ENCODE data around the gene HRH2. TPM values are rescaled to one million over a fixed set of nuclear protein-coding genes. Genes with fewer than 3 reads are reported as not detected.

The HRH2 gene
- total RNA-seq, 1 donor from 2014 or later = 1.2 TPM

- no peaks in the 10 kb centered on the region for H3K36me3 Mint-ChIP-seq (ENCODE audit: insufficient read depth)
- DNase-seq (ENCODE audit: low spot score, unreplicated experiment) = no peak
- TF ChIP-seq CTCF (IDR thresholded peaks at IDR 0.05; ENCODE audit: unreplicated experiment) = no peak
- H3K9me3 Mint-ChIP-seq (ENCODE audit: low read depth) = no peaks in the 10 kb centered on the region
- no peak overlapping the region for H3K27ac Mint-ChIP-seq
- H3K27me3 Mint-ChIP-seq = peaks cover 46% of the 10 kb centered on the region
- no peak overlapping the region for H3K4me3 Mint-ChIP-seq (ENCODE audit: low read depth)
- peaks cover 9% of the 10 kb centered on the region for H3K4me1 Mint-ChIP-seq (ENCODE audit: low read depth)
These were observed 78.8 kb downstream of the HRH2 start for GRCh38 chr5:175736652-175737051.

- Mint-ChIP-seq H3K27me3 (peaks cover 47% of the 10 kb centered on the region), H3K9me3 (ENCODE audit: low read depth) (no peaks in the 10 kb centered on the region)
These were observed 79.6 kb downstream of the HRH2 start for GRCh38 chr5:175737481-175737880.

GRCh38 chr5:175738126-175738525, 80.3 kb downstream of the HRH2 start:
- no peaks in the 10 kb centered on the region for H3K9me3 Mint-ChIP-seq (ENCODE audit: low read depth)
- peaks cover 9% of the 10 kb centered on the region for H3K4me1 Mint-ChIP-seq (ENCODE audit: low read depth)
- no peak for DNase-seq (ENCODE audit: low spot score, unreplicated experiment)
- peaks cover 47% of the 10 kb centered on the region for H3K27me3 Mint-ChIP-seq
- no peak overlapping the region for H3K27ac Mint-ChIP-seq
- TF ChIP-seq CTCF (IDR thresholded peaks at IDR 0.05; ENCODE audit: unreplicated experiment) = no peak
- no peak overlapping the region for H3K4me3 Mint-ChIP-seq (ENCODE audit: low read depth)
- H3K36me3 Mint-ChIP-seq (ENCODE audit: insufficient read depth) = no peaks in the 10 kb centered on the region

More at GRCh38 chr5:175737481-175737880, 79.6 kb downstream of the HRH2 start:
- no peak overlapping the region for H3K4me3 Mint-ChIP-seq (ENCODE audit: low read depth)
- TF ChIP-seq CTCF (IDR thresholded peaks at IDR 0.05; ENCODE audit: unreplicated experiment) = no peak
- DNase-seq (ENCODE audit: low spot score, unreplicated experiment) = no peak
- peaks cover 9% of the 10 kb centered on the region for H3K4me1 Mint-ChIP-seq (ENCODE audit: low read depth)
- no peak overlapping the region for H3K27ac Mint-ChIP-seq
- no peaks in the 10 kb centered on the region for H3K36me3 Mint-ChIP-seq (ENCODE audit: insufficient read depth)

- H3K27me3 Mint-ChIP-seq = peaks cover 43% of the 10 kb centered on the region
- H3K4me1 Mint-ChIP-seq (ENCODE audit: low read depth) = peaks cover 9% of the 10 kb centered on the region
- no peaks in the 10 kb centered on the region for H3K36me3 Mint-ChIP-seq (ENCODE audit: insufficient read depth)
- H3K27ac Mint-ChIP-seq = no peak overlapping the region
- no peak for DNase-seq (ENCODE audit: low spot score, unreplicated experiment)
- H3K4me3 Mint-ChIP-seq (ENCODE audit: low read depth) = no peak overlapping the region
- no peak for TF ChIP-seq CTCF (IDR thresholded peaks at IDR 0.05; ENCODE audit: unreplicated experiment)
- no peaks in the 10 kb centered on the region for H3K9me3 Mint-ChIP-seq (ENCODE audit: low read depth)
These were observed 80.8 kb downstream of the HRH2 start for GRCh38 chr5:175738602-175739133.

- H3K36me3 Mint-ChIP-seq (ENCODE audit: insufficient read depth) = no peaks in the 10 kb centered on the region
- H3K9me3 Mint-ChIP-seq (ENCODE audit: low read depth) = no peaks in the 10 kb centered on the region
- H3K4me3 Mint-ChIP-seq (ENCODE audit: low read depth) = no peak overlapping the region
- H3K27me3 Mint-ChIP-seq = peaks cover 36% of the 10 kb centered on the region
- no peak for TF ChIP-seq CTCF (IDR thresholded peaks at IDR 0.05; ENCODE audit: unreplicated experiment)
- DNase-seq (ENCODE audit: low spot score, unreplicated experiment) = no peak
- no peak overlapping the region for H3K27ac Mint-ChIP-seq
- H3K4me1 Mint-ChIP-seq (ENCODE audit: low read depth) = peaks cover 9% of the 10 kb centered on the region
These were observed 82.1 kb downstream of the HRH2 start for GRCh38 chr5:175740014-175740413.

Measured in progenitor cell of endocrine pancreas (in vitro differentiated cells).